ENCODE measurements around the gene AUH.
A peak's percentile ranks its signal among the peaks of the same experiment; 100 is the strongest.

Gene AUH

DNA sequence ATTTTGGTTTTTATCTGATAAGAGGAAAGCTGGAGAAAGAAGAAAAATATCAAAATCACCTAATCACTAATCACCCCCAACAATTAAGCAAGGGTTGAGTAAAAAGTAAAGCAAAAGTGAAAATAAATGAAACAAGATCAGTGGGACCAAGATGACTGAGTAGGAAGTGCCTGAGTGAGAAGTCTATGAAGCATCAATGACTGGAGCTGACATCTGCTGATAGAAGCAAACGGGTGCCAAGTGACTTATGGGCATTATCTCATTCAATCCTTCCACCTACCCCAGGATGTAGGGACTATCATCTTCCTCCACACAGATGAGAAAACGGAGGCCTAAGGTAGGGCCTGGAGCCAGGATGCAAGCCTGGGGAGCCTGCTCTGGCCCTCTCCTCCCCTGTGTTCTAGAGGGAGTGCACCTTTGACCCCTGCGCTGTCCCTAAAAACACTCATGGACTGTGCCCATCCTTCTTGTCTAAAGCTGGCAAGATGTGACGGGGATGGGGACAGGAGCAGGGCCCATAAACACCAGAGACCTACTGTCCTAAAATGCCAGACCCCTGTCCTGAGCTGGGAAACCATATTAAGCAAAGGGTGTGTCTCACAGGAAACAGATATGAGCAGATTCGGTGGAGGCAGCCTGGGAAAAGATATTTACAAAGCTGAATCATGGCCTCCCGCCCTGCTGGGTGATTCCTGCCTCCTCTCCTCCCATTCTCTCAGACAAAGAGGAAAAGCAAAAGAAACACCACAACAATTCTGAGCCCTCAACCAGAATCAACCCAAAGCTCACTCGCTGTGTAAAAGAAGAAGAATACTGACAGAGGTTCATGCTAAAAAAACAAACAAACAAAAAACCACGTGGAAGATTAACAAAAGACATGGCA, 116.0 kb downstream of the AUH start:
- peak; percentile 29 for DNase-seq (ENCODE audit: low read depth)
- no peak overlapping the region for H3K4me3 ChIP-seq (replicated peaks; ENCODE audit: low read depth, low read length)
- TF ChIP-seq, protein P1, sequence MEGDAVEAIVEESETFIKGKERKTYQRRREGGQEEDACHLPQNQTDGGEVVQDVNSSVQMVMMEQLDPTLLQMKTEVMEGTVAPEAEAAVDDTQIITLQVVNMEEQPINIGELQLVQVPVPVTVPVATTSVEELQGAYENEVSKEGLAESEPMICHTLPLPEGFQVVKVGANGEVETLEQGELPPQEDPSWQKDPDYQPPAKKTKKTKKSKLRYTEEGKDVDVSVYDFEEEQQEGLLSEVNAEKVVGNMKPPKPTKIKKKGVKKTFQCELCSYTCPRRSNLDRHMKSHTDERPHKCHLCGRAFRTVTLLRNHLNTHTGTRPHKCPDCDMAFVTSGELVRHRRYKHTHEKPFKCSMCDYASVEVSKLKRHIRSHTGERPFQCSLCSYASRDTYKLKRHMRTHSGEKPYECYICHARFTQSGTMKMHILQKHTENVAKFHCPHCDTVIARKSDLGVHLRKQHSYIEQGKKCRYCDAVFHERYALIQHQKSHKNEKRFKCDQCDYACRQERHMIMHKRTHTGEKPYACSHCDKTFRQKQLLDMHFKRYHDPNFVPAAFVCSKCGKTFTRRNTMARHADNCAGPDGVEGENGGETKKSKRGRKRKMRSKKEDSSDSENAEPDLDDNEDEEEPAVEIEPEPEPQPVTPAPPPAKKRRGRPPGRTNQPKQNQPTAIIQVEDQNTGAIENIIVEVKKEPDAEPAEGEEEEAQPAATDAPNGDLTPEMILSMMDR (IDR thresholded peaks at IDR 0.05; ENCODE audit: low read length, missing control alignments): no peak

DNA sequence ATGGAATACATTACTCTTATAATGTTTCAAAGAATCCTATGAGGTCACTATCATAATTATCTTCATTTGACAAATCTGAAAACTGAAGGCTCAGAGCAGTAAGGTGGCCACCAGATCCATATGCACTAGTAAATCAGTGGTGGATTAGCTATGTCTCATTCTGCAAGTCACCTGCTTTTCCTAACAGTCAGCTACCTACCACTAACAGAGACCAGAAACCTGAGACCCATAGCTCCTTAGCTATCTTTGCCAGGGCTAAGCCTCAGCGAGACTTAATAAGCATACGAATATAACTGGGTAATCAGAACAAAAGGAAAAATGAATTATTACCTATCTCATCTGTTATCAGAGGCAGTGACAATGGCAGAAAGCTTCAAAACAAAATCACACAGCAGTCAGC, 118.7 kb downstream of the AUH start:
- no peak for DNase-seq (ENCODE audit: low read depth)
- H3K4me3 ChIP-seq (replicated peaks; ENCODE audit: low read depth, low read length): no peak overlapping the region
- TF ChIP-seq, protein P1 (IDR thresholded peaks at IDR 0.05; ENCODE audit: low read length, missing control alignments): no peak

DNA sequence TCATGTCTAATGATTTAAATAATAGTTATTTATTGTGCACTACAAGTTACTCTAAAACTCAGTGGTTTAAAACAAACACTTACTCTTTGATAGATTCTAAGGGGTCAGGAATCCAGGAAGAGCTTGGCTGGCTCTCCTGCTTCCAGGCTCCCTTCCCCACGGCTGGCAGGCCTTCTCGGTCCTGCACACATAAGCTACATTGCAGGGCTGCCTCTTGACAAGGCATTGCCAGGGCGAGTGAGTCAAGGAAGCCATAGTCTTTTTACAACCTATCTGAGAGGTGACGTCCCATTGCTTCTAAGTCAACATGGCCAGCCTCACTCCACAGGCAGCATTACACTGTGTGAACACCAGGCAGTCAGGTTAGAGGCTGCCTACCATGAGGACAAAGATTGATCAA, 119.8 kb downstream of the AUH start:
- TF ChIP-seq, protein P1 (IDR thresholded peaks at IDR 0.05; ENCODE audit: low read length, missing control alignments): no peak
- DNase-seq (ENCODE audit: low read depth): no peak
- no peak overlapping the region for H3K4me3 ChIP-seq (replicated peaks; ENCODE audit: low read depth, low read length)

DNA sequence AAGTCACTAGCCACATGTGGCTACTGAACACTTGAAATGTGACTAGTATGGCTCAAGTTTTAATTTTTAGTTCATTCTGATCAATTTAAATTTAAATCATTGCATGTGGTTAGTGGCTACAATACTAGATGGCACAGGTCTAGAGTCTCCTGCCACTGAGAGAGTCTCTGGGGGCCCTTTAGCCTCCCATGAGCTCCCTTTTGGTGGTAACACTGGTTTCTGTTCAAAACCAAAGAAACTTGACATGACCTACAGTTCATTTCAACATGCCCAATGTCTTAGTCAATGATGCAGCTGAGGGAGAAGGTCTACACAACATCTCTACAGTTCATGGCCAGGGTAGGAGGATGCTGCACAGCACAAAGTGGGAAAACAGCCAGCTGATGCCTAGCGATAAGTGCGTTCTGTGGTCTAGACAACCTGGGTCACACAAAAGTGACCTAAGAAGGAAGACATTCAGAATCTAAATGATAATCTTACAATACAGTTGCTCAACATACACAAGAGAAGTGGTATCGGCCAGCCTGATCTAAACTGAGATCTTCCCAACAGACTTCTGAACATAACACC, 121.0 kb downstream of the AUH start:
- DNase-seq (ENCODE audit: low read depth): no peak
- no peak overlapping the region for H3K4me3 ChIP-seq (replicated peaks; ENCODE audit: low read depth, low read length)
- TF ChIP-seq, protein P1 (IDR thresholded peaks at IDR 0.05; ENCODE audit: low read length, missing control alignments): no peak

DNA sequence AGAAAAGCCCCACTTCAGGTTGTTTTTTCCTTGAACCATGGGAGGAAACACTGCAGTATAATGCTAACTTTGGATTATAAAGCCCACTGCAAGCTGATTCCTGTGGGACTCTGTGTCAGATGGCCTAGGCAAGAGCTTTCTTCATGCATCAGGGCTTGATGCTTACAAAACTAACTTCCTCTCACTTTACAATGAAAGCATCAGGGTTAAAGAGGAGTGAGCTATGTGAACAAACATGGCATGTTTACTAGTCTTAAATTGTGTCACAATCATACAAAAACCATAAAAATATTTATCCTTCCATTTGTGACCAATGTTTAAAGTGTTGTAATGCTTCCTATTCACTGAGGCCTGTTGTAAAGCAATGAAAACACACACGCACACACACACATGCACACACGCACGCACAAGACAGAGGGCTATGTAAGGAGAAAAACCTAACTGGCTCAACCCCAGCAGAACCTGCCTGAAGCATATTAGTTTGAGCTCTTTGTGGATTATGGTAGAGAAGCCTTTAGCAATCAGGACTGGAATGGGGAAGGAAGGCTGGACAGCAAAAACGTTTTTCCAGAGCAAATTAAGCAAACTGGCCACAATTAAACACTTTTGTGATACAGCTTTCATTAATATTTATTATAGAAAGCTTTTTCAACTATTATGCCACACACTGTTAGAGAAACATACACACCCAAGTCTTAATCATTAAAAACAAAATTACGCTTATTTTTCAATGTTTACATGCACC, 122.2 kb downstream of the AUH start:
- H3K4me3 ChIP-seq (replicated peaks; ENCODE audit: low read depth, low read length): no peak overlapping the region
- DNase-seq (ENCODE audit: low read depth): no peak
- TF ChIP-seq, protein P1 (IDR thresholded peaks at IDR 0.05; ENCODE audit: low read length, missing control alignments): no peak

DNA sequence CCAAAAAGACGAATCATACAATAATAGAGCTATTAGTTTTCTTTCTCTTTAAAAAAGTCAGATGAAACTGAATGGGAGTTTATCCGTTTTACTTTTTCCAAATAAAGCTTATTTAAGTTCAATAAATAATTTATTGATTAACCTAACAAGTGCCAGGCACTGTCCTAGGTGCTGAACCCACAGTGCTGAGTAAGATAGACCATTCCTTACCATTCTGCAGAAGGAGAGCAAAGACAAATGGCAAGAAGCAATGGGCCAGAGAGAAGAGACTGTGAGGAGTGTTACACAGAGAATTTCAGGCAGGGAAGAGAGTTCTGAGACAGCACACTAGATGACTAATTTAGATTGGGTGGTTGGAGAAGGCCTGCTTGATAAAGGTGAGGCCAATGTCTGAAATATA, 127.2 kb downstream of the AUH start:
- no peak overlapping the region for H3K4me3 ChIP-seq (replicated peaks; ENCODE audit: low read depth, low read length)
- peak; percentile 29 for DNase-seq (ENCODE audit: low read depth)
- TF ChIP-seq, protein P1 (IDR thresholded peaks at IDR 0.05; ENCODE audit: low read length, missing control alignments): no peak
